Measurements from ENCODE around the gene ASPSCR1.

Gene ASPSCR1

GRCh38 chr17:82009413-82009812 lies 32.0 kb downstream of the ASPSCR1 start:
- Histone ChIP-seq H3K27ac (ENCODE audit: low read depth, low read length) (no peak overlapping the region), H3K9me3 (ENCODE audit: control insufficient read depth in 1 of 2, low read length in 2 of 2) (no peaks in the 10 kb centered on the region), H3K27me3 (ENCODE audit: control insufficient read depth in 1 of 2, insufficient read depth in 2 of 2, low read length in 2 of 2) (no peaks in the 10 kb centered on the region), H3K9ac (ENCODE audit: low read depth in 1 of 2, low read length in 2 of 2) (no peak overlapping the region), H3K4me1 (ENCODE audit: control insufficient read depth in 1 of 2, insufficient read depth in 2 of 2, low read length in 2 of 2) (peaks cover 0 to 3% of the 10 kb centered on the region in 2 donors), H3K4me3 (ENCODE audit: low read depth in 1 of 2, low read length in 2 of 2) (no peak overlapping the region), H3K36me3 (ENCODE audit: control insufficient read depth in 1 of 2, insufficient read depth in 2 of 2, low read length in 2 of 2) (peaks cover 0 to 5% of the 10 kb centered on the region in 2 donors)

- no peak overlapping the region for H3K27ac ChIP-seq (ENCODE audit: low read depth, low read length)
- peaks cover 0 to 3% of the 10 kb centered on the region in 2 donors for H3K4me1 ChIP-seq (ENCODE audit: control insufficient read depth in 1 of 2, insufficient read depth in 2 of 2, low read length in 2 of 2)
- peaks cover 0 to 2% of the 10 kb centered on the region in 2 donors for H3K36me3 ChIP-seq (ENCODE audit: control insufficient read depth in 1 of 2, insufficient read depth in 2 of 2, low read length in 2 of 2)
- no peaks in the 10 kb centered on the region for H3K27me3 ChIP-seq (ENCODE audit: control insufficient read depth in 1 of 2, insufficient read depth in 2 of 2, low read length in 2 of 2)
- no peak overlapping the region for H3K9ac ChIP-seq (ENCODE audit: low read depth in 1 of 2, low read length in 2 of 2)
- no peak overlapping the region for H3K4me3 ChIP-seq (ENCODE audit: low read depth in 1 of 2, low read length in 2 of 2)
- H3K9me3 ChIP-seq (ENCODE audit: control insufficient read depth in 1 of 2, low read length in 2 of 2), result no peaks in the 10 kb centered on the region
Observed at GRCh38 chr17:82010575-82011525, 33.4 kb downstream of the ASPSCR1 start.

- Histone ChIP-seq H3K4me3 (ENCODE audit: low read depth in 1 of 2, low read length in 2 of 2) (no peak overlapping the region), H3K9ac (ENCODE audit: low read depth in 1 of 2, low read length in 2 of 2) (no peak overlapping the region), H3K27me3 (ENCODE audit: control insufficient read depth in 1 of 2, insufficient read depth in 2 of 2, low read length in 2 of 2) (no peaks in the 10 kb centered on the region), H3K27ac (ENCODE audit: low read depth, low read length) (no peak overlapping the region), H3K9me3 (ENCODE audit: control insufficient read depth in 1 of 2, low read length in 2 of 2) (no peaks in the 10 kb centered on the region), H3K36me3 (ENCODE audit: control insufficient read depth in 1 of 2, insufficient read depth in 2 of 2, low read length in 2 of 2) (no peaks in the 10 kb centered on the region), H3K4me1 (ENCODE audit: control insufficient read depth in 1 of 2, insufficient read depth in 2 of 2, low read length in 2 of 2) (no peaks in the 10 kb centered on the region)
Observed at GRCh38 chr17:82011617-82012187, 34.3 kb downstream of the ASPSCR1 start.

GRCh38 chr17:82012261-82012639 lies 34.8 kb downstream of the ASPSCR1 start:
- H3K9me3 ChIP-seq (ENCODE audit: control insufficient read depth in 1 of 2, low read length in 2 of 2), result no peaks in the 10 kb centered on the region
- no peak overlapping the region for H3K9ac ChIP-seq (ENCODE audit: low read depth in 1 of 2, low read length in 2 of 2)
- no peaks in the 10 kb centered on the region for H3K36me3 ChIP-seq (ENCODE audit: control insufficient read depth in 1 of 2, insufficient read depth in 2 of 2, low read length in 2 of 2)
- H3K4me1 ChIP-seq (ENCODE audit: control insufficient read depth in 1 of 2, insufficient read depth in 2 of 2, low read length in 2 of 2), result no peaks in the 10 kb centered on the region
- H3K4me3 ChIP-seq (ENCODE audit: low read depth in 1 of 2, low read length in 2 of 2), result no peak overlapping the region
- H3K27ac ChIP-seq (ENCODE audit: low read depth, low read length), result no peak overlapping the region
- H3K27me3 ChIP-seq (ENCODE audit: control insufficient read depth in 1 of 2, insufficient read depth in 2 of 2, low read length in 2 of 2), result no peaks in the 10 kb centered on the region

- Histone ChIP-seq H3K27me3 (ENCODE audit: control insufficient read depth in 1 of 2, insufficient read depth in 2 of 2, low read length in 2 of 2) (no peaks in the 10 kb centered on the region), H3K4me3 (ENCODE audit: low read depth in 1 of 2, low read length in 2 of 2) (no peak overlapping the region), H3K4me1 (ENCODE audit: control insufficient read depth in 1 of 2, insufficient read depth in 2 of 2, low read length in 2 of 2) (no peaks in the 10 kb centered on the region), H3K27ac (ENCODE audit: low read depth, low read length) (no peak overlapping the region), H3K9ac (ENCODE audit: low read depth in 1 of 2, low read length in 2 of 2) (no peak overlapping the region), H3K36me3 (ENCODE audit: control insufficient read depth in 1 of 2, insufficient read depth in 2 of 2, low read length in 2 of 2) (no peaks in the 10 kb centered on the region), H3K9me3 (ENCODE audit: control insufficient read depth in 1 of 2, low read length in 2 of 2) (no peaks in the 10 kb centered on the region)
Observed at GRCh38 chr17:82012640-82013295, 35.3 kb downstream of the ASPSCR1 start.

GRCh38 chr17:82013341-82013740 lies 35.9 kb downstream of the ASPSCR1 start:
- Histone ChIP-seq H3K9ac (ENCODE audit: low read depth in 1 of 2, low read length in 2 of 2) (no peak overlapping the region), H3K9me3 (ENCODE audit: control insufficient read depth in 1 of 2, low read length in 2 of 2) (no peaks in the 10 kb centered on the region), H3K36me3 (ENCODE audit: control insufficient read depth in 1 of 2, insufficient read depth in 2 of 2, low read length in 2 of 2) (peaks cover 0 to 2% of the 10 kb centered on the region in 2 donors), H3K4me1 (ENCODE audit: control insufficient read depth in 1 of 2, insufficient read depth in 2 of 2, low read length in 2 of 2) (no peaks in the 10 kb centered on the region), H3K27ac (ENCODE audit: low read depth, low read length) (no peak overlapping the region), H3K27me3 (ENCODE audit: control insufficient read depth in 1 of 2, insufficient read depth in 2 of 2, low read length in 2 of 2) (no peaks in the 10 kb centered on the region), H3K4me3 (ENCODE audit: low read depth in 1 of 2, low read length in 2 of 2) (no peak overlapping the region)

GRCh38 chr17:82013772-82014321 lies 36.4 kb downstream of the ASPSCR1 start:
- H3K4me1 ChIP-seq (ENCODE audit: control insufficient read depth in 1 of 2, insufficient read depth in 2 of 2, low read length in 2 of 2), result no peaks in the 10 kb centered on the region
- H3K27me3 ChIP-seq (ENCODE audit: control insufficient read depth in 1 of 2, insufficient read depth in 2 of 2, low read length in 2 of 2), result no peaks in the 10 kb centered on the region
- no peak overlapping the region for H3K27ac ChIP-seq (ENCODE audit: low read depth, low read length)
- H3K36me3 ChIP-seq (ENCODE audit: control insufficient read depth in 1 of 2, insufficient read depth in 2 of 2, low read length in 2 of 2), result peaks cover 4 to 7% of the 10 kb centered on the region in 2 donors
- no peak overlapping the region for H3K4me3 ChIP-seq (ENCODE audit: low read depth in 1 of 2, low read length in 2 of 2)
- no peak overlapping the region for H3K9ac ChIP-seq (ENCODE audit: low read depth in 1 of 2, low read length in 2 of 2)
- no peaks in the 10 kb centered on the region for H3K9me3 ChIP-seq (ENCODE audit: control insufficient read depth in 1 of 2, low read length in 2 of 2)

- no peak overlapping the region for H3K9ac ChIP-seq (ENCODE audit: low read depth in 1 of 2, low read length in 2 of 2)
- no peaks in the 10 kb centered on the region for H3K9me3 ChIP-seq (ENCODE audit: control insufficient read depth in 1 of 2, low read length in 2 of 2)
- peaks cover 0 to 1% of the 10 kb centered on the region in 2 donors for H3K4me1 ChIP-seq (ENCODE audit: control insufficient read depth in 1 of 2, insufficient read depth in 2 of 2, low read length in 2 of 2)
- H3K27ac ChIP-seq (ENCODE audit: low read depth, low read length), result no peak overlapping the region
- H3K36me3 ChIP-seq (ENCODE audit: control insufficient read depth in 1 of 2, insufficient read depth in 2 of 2, low read length in 2 of 2), result peaks cover 4 to 7% of the 10 kb centered on the region in 2 donors
- no peaks in the 10 kb centered on the region for H3K27me3 ChIP-seq (ENCODE audit: control insufficient read depth in 1 of 2, insufficient read depth in 2 of 2, low read length in 2 of 2)
- no peak overlapping the region for H3K4me3 ChIP-seq (ENCODE audit: low read depth in 1 of 2, low read length in 2 of 2)
Observed at GRCh38 chr17:82014432-82014831, 37.0 kb downstream of the ASPSCR1 start.

- H3K9me3 ChIP-seq (ENCODE audit: control insufficient read depth in 1 of 2, low read length in 2 of 2), result no peaks in the 10 kb centered on the region
- no peaks in the 10 kb centered on the region for H3K27me3 ChIP-seq (ENCODE audit: control insufficient read depth in 1 of 2, insufficient read depth in 2 of 2, low read length in 2 of 2)
- H3K4me1 ChIP-seq (ENCODE audit: control insufficient read depth in 1 of 2, insufficient read depth in 2 of 2, low read length in 2 of 2), result peaks cover under 1 to 5% of the 10 kb centered on the region in 2 donors
- H3K27ac ChIP-seq (ENCODE audit: low read depth, low read length), result no peak overlapping the region
- peaks cover 4 to 7% of the 10 kb centered on the region in 2 donors for H3K36me3 ChIP-seq (ENCODE audit: control insufficient read depth in 1 of 2, insufficient read depth in 2 of 2, low read length in 2 of 2)
- H3K4me3 ChIP-seq (ENCODE audit: low read depth in 1 of 2, low read length in 2 of 2), result no peak overlapping the region
- H3K9ac ChIP-seq (ENCODE audit: low read depth in 1 of 2, low read length in 2 of 2), result no peak overlapping the region
Observed at GRCh38 chr17:82014971-82015310, 37.5 kb downstream of the ASPSCR1 start.
